DMS153 treated with DMSO at 0.1 percent for 48 hours (cell line): Measurements from ENCODE around the gene INSC.
A peak's percentile ranks its signal among the peaks of the same experiment; 100 is the strongest.

Experiments
- DNase-seq: peaks from one replicate; lab custom pipeline; 2025; ENCODE audit not compliant: unreplicated experiment; lab: John Stamatoyannopoulos, UW

The INSC gene

GRCh38 chr11:15108592-15109130 is 6.1 kb upstream of the INSC start:
- DNase-seq: no peak

DNA sequence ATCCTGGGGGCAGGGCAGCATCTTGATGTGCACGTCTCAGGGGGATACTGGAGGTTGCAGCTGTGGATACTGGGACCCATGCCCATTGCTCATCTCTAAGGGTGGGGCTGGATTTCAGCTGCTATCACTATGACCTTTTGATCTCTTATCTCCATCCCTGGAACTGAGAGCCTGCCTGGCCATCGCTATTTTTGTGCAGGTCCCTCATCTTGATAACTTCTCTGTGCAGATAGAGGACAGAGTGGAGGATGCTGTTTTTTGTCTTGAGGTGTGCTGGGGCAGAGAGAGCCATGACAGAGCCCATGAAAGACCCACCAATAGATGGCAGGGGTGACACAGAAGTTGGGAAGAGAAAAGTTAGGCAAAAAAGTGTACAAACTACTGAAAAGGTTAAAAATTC is 5.1 kb upstream of the INSC start:
- DNase-seq: no peak

DNA sequence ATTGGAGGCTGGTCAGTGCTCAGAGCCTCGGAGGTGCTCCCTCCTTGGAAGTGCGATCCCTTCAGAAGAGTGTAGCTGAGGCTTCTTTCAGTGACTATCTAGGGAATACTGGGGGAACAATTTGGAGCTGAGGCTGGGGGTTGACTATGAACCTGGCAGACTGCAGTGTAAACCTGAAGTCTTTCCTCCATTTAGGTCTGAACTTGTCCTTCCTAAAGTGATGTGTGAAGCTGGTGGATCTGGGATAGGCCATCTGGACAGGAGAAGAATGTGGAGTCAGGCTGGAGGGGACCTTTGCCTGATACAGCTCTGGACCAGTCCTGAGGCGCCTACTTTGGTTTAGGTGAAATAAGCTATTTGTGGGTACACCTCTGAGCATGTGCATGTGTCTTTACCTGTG is 3.5 kb upstream of the INSC start:
- no peak for DNase-seq

- no peak for DNase-seq
Measured at GRCh38 chr11:15112131-15112541, 2.6 kb upstream of the INSC start.

- no peak for DNase-seq
Measured at GRCh38 chr11:15113381-15113780, 1.3 kb upstream of the INSC start.

GRCh38 chr11:15115686-15116085 is 963 bp downstream of the INSC start:
- no peak for DNase-seq

GRCh38 chr11:15117751-15118150 is 3.0 kb downstream of the INSC start:
- DNase-seq: no peak

DNA sequence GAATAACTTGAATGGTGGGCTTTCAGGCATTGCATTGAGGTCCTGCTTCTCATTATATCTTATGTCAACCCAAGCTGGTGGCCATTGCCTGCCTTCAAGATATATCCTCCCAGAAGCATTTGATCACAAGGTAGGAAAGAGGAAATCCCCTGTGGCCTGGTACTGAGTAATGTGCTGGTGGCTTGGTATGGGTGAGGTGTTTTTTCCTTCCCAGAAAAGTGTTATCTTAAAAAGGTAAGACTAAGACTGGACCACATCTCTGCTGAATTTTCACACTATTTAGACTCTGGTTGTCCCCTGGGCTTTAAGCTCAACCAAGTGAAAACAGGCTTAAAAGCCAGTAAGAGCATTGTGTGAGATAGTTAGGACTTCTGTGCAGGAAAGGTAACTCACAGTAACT is 3.7 kb downstream of the INSC start:
- DNase-seq: no peak

- DNase-seq: no peak
Measured at GRCh38 chr11:15119352-15119751, 4.6 kb downstream of the INSC start.

DNA sequence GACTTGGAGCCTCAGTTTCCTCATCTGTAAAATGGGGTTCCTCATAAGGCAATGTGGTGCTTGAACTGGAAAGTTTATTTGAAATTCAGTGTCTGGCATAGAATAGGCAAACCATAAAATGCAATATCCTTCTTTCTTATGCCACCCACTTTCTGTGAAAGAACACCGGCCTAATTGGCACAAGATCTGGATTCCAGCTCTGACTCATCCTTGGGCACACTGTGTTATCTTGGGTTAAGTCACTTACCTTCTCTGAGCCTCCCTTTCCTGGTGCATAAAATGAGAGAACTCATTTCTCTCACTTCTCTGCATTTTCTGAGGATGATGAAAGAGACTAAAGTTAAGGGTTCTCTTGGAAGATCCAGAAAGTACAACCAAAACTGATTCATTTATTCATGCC is 5.1 kb downstream of the INSC start:
- DNase-seq: no peak

GRCh38 chr11:15123849-15124248 is 9.1 kb downstream of the INSC start:
- no peak for DNase-seq

DNA sequence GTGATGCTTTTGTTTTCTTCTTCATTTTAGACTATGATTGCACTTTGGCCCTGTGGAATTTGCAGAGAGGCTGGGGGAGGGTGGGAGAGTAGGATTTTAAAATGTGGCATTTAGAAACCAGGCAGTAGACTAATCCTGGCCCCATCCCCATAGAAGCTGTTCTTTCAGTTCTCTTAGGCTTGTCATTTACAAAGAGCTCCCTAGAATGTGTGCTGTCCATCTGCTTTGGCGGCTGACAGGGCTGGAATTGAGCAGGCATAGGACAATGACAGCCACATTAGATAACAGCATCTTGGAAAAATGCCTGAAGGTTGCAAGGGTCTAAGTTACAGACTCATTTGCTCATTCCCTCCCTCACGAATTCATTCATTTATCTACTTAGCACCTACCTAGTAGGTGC is 9.8 kb downstream of the INSC start:
- no peak for DNase-seq

GRCh38 chr11:15127341-15127740 is 12.6 kb downstream of the INSC start:
- no peak for DNase-seq

GRCh38 chr11:15128621-15129020 is 13.9 kb downstream of the INSC start:
- no peak for DNase-seq

GRCh38 chr11:15136166-15136565 is 21.4 kb downstream of the INSC start:
- DNase-seq: no peak

DNA sequence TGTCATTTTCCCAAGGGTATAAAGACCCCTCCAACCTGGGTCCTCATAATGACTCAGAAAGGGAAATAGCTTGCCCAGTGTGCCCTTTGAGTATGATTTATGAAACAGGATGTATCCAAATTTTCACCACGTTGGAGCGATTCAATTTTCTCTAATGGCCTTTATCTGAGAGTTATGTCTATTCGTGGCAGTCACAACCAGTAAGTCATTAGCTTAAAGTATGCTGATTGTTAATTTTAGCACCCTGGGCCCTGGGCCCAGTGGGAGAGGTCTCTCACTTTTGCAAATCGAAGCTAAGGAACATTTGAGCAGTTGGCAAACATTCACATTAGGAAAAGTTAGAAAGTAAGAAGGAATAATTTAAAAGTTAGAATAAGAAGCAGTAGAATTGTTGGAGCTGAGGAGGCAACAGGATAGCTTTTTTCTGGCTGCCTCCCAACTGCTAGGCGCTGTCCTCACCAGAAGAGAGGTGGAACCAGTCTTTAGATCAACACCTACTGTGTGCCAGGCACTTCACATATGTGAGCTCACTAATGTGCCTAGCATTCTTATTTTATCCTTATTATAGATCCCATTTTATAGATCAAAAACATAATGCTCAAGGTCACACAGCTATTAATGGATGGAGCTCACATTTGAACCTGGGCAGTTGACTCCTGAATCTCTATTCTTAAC is 24.5 kb downstream of the INSC start:
- DNase-seq: no peak

DNA sequence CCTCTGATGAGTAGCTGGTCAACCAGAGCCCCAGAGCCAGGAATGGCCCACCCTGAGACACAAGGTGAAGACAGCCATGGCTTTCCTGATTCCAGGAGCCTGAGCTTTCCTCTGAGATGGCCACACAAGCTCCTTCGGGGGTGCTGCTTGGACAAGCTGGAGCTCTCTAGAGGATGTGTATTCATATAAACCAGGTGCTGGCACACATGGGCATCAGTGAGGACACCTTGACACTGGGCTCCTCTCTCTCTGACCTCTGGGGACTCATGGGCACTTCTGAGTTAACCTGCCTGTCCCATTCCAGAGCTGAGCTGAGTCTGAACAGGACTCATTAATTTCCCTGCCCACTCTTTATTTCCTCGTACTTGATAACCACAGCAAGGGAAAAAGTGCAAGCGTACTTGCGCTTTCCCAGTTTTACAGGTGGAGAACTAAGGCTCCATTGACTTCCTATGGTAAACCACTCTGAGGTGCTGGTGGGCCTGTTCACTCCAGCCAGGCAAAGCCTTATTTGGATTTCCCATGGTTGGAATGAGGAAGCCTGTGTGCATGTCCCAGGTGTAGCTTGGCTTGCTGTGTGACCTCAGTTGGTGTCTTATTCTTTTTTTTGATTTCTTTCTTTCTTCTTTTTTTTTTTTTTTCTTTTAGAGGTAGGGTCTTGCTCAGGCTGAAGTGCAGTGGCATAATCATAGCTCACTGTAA is 25.4 kb downstream of the INSC start:
- DNase-seq: no peak

- no peak for DNase-seq
Measured at GRCh38 chr11:15141381-15141780, 26.7 kb downstream of the INSC start.

GRCh38 chr11:15142838-15143237 is 28.1 kb downstream of the INSC start:
- DNase-seq: no peak

- DNase-seq: no peak
Measured at GRCh38 chr11:15143855-15144254, 29.1 kb downstream of the INSC start.

DNA sequence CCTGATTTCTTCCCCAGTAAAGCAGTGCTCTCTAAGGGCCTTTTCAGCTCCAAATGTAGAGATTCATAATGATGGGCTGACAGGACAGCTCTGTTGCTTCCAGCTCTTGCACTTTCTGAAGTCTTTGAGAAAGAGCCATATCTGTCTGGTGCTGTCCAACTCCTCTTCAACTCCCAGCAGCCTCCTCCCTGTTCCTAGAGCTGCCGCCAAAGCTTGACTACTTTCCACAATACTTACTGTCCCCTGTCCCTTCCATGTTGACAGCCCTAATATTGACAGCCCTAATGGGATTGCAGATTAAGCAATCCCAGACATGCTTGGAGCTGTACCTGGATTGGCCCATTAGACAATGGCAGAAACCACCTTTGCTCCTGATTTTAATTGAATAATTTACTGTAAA is 29.6 kb downstream of the INSC start:
- no peak for DNase-seq

DNA sequence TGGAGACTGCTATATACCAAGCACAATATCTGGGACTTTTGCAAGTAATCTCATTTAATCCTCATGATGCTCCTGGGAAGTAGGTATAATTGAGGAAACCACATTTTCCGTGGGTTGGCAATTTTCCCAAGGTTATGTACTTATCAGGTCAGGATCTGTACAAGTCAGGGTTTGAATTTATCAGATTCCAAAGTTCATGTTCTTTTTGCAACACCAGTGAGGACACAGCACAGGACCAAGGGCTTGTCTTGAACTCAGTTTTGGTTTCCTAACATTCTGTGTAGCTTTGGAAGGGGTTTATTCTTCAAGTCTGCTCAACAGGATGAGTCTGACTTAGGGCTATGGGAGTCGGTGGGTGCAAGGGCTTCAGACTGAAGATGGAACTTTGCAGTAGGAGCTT is 30.4 kb downstream of the INSC start:
- no peak for DNase-seq

- peak; percentile 33 for DNase-seq
Measured at GRCh38 chr11:15145615-15146014, 30.9 kb downstream of the INSC start.
